A549 (cell line): ENCODE data around the gene IKZF3. TPM values are rescaled to one million over a fixed set of nuclear protein-coding genes. Genes with fewer than 3 reads are reported as not detected.

Experiments used
- ATAC-seq, 2 experiments: fragments of 200-7000 bp in 1 of 2; fragments of >200 bp in 1 of 2; cut with Nextera tagmentation in 1 of 2; cut with Tn5 transposase in 1 of 2; 3 replicates each; pipeline versions ENCODE4 v1.8.0 to v1.9.1; 2018 to 2020; ENCODE audit warnings: mild to moderate bottlenecking in 1 of 2, moderate library complexity in 1 of 2
- CTCF ChIA-PET: fragments of 300-600 bp; sonication (Branson Sonifier 250); formaldehyde crosslinking; extraction: SDS; loops from one replicate; lab custom pipeline; 2021; ENCODE audit warnings: antibody characterized with exemption, inconsistent platforms; lab: Yijun Ruan, JAX
- POLR2A ChIA-PET: fragments of 350-600 bp; formaldehyde crosslinking; extraction: SDS; loops from one replicate; lab custom pipeline; 2021; ENCODE audit warnings: antibody characterized with exemption, inconsistent platforms; lab: Yijun Ruan, JAX
- DNase-seq, 2 experiments: peaks; one replicate each; pipeline versions ENCODE4 v3.0.0 to v3.0.0-alpha.2; 2011 to 2016; ENCODE audit warnings: low read depth in 1 of 2, low spot score in 1 of 2
- FAIRE-seq: peaks from 2 replicates; lab custom pipeline; 2011; peaks lifted over from hg19 to GRCh38; lab: Jason Lieb, UNC
- H3K27ac ChIP-seq, 2 experiments: fragments of >200 bp; sonication (Bioruptor Twin); formaldehyde crosslinking; 3 replicates each; pipeline ENCODE4 v1.5.1; 2016 to 2017
- H3K4me1 ChIP-seq: fragments of >200 bp; sonication (Bioruptor Twin); formaldehyde crosslinking; 3 replicates; pipeline ENCODE4 v1.6.1; 2016
- H3K4me2 ChIP-seq: fragments of >200 bp; sonication (Bioruptor Twin); formaldehyde crosslinking; 3 replicates; pipeline ENCODE4 v1.6.1; 2016
- H3K4me3 ChIP-seq: fragments of >200 bp; sonication (Bioruptor Twin); formaldehyde crosslinking; 3 replicates; pipeline ENCODE4 v1.5.1; 2016
- H3K9me3 ChIP-seq: fragments of >200 bp; sonication (Bioruptor Twin); formaldehyde crosslinking; 3 replicates; pipeline ENCODE4 v1.6.1; 2016
- BHLHE40 ChIP-seq: IDR thresholded peaks from 2 replicates; pipeline ENCODE4 v1.6.1; 2012; ENCODE audit warnings: low read depth, low read length, inconsistent platforms
- EHMT2 ChIP-seq: fragments of 200-600 bp; sonication (generic); IDR thresholded peaks from 2 replicates; pipeline ENCODE4 v1.6.1; 2016; ENCODE audit warnings: antibody characterized with exemption, low read depth, mild to moderate bottlenecking, moderate library complexity
- ELK1 ChIP-seq: fragments of 150-350 bp; IDR thresholded peaks from 2 replicates; pipeline ENCODE4 v1.6.1; 2014; ENCODE audit warnings: low read depth, mild to moderate bottlenecking, low read length
- FOSB ChIP-seq: fragments of 250-450 bp; sonication (Bioruptor Pico); IDR thresholded peaks from 2 replicates; pipeline ENCODE4 v1.5.0; 2020; ENCODE audit warnings: mild to moderate bottlenecking, moderate library complexity
- FOSL2 ChIP-seq, 2 experiments: fragments of 450-650 bp in 1 of 2; fragments of >200 bp in 1 of 2; sonication (Bioruptor Twin) in 1 of 2; formaldehyde crosslinking; IDR thresholded peaks; 2 replicates each; pipeline versions ENCODE4 v1.5.0 to v1.6.1; 2016 to 2020; ENCODE audit warnings: mild to moderate bottlenecking in 1 of 2, moderate library complexity in 1 of 2
- FOXS1 ChIP-seq: fragments of 250-450 bp; sonication (Bioruptor Pico); IDR thresholded peaks from 2 replicates; pipeline ENCODE4 v1.5.0; 2020; ENCODE audit warnings: mild to moderate bottlenecking, moderate library complexity
- GATA3 ChIP-seq: IDR thresholded peaks from 2 replicates; pipeline ENCODE4 v1.6.1; 2012; ENCODE audit warnings: borderline replicate concordance
- HES2 ChIP-seq: fragments of >200 bp; sonication (Bioruptor Twin); formaldehyde crosslinking; IDR thresholded peaks from 2 replicates; pipeline ENCODE4 v1.6.1; 2016
- HEYL ChIP-seq: fragments of 250-450 bp; sonication (Bioruptor Pico); IDR thresholded peaks from 2 replicates; pipeline ENCODE4 v1.8.0; 2021; ENCODE audit warnings: mild to moderate bottlenecking, moderate library complexity
- HOXB13 ChIP-seq: fragments of 250-450 bp; sonication (Bioruptor Pico); IDR thresholded peaks from 2 replicates; pipeline ENCODE4 v1.5.0; 2020; ENCODE audit warnings: low read depth, mild to moderate bottlenecking, moderate library complexity
- HOXB5 ChIP-seq: fragments of 250-450 bp; sonication (Bioruptor Pico); IDR thresholded peaks from 2 replicates; pipeline ENCODE4 v1.5.0; 2020; ENCODE audit warnings: mild to moderate bottlenecking, moderate library complexity
- JUN ChIP-seq, 2 experiments: fragments of >200 bp; sonication (Bioruptor Twin); formaldehyde crosslinking; IDR thresholded peaks; 2 replicates in 1 of 2; 3 replicates in 1 of 2; pipeline ENCODE4 v1.6.1; 2016 to 2017
- KDM5A ChIP-seq: fragments of 200-600 bp; sonication (generic); IDR thresholded peaks from 2 replicates; pipeline ENCODE4 v1.6.1; 2016; ENCODE audit warnings: antibody characterized with exemption, mild to moderate bottlenecking
- MAFK ChIP-seq: fragments of 450-650 bp; IDR thresholded peaks from 2 replicates; pipeline ENCODE4 v1.6.1; 2014; ENCODE audit not compliant: partially characterized antibody
- MYC ChIP-seq: IDR thresholded peaks from 2 replicates; pipeline ENCODE4 v1.6.1; 2012; ENCODE audit warnings: mild to moderate bottlenecking, inconsistent platforms, low read length, improper control_type of control experiment, borderline replicate concordance
- NR3C1 ChIP-seq: fragments of >200 bp; sonication (Bioruptor Twin); formaldehyde crosslinking; IDR thresholded peaks from 3 replicates; pipeline ENCODE4 v1.6.1; 2017
- POLR2A ChIP-seq: IDR thresholded peaks from 2 replicates; pipeline ENCODE4 v1.6.1; 2012; ENCODE audit warnings: mild to moderate bottlenecking, low read length
- POLR2AphosphoS2 ChIP-seq: conservative IDR thresholded peaks from 2 replicates; pipeline ENCODE4 v1.6.1; 2012; ENCODE audit warnings: low read length, improper control_type of control experiment, inconsistent platforms
- RARB ChIP-seq: fragments of 250-450 bp; sonication (Bioruptor Pico); IDR thresholded peaks from 2 replicates; pipeline ENCODE4 v1.8.0; 2021; ENCODE audit warnings: mild to moderate bottlenecking, moderate library complexity
- RCOR1 ChIP-seq: fragments of 150-350 bp; IDR thresholded peaks from 2 replicates; pipeline ENCODE4 v1.6.1; 2014; ENCODE audit warnings: antibody characterized with exemption, low read length, low read depth
- RFX5 ChIP-seq: fragments of 450-650 bp; IDR thresholded peaks from 2 replicates; pipeline ENCODE4 v1.7.1; 2014; ENCODE audit warnings: antibody characterized with exemption, mild to moderate bottlenecking, moderate library complexity
- TP53 ChIP-seq: fragments of 250-450 bp; sonication (Bioruptor Pico); IDR thresholded peaks from 2 replicates; pipeline ENCODE4 v1.5.0; 2021; ENCODE audit warnings: mild to moderate bottlenecking, moderate library complexity
- ZSCAN20 ChIP-seq: fragments of 250-450 bp; sonication (Bioruptor Pico); IDR thresholded peaks from 2 replicates; pipeline ENCODE4 v1.8.0; 2022; ENCODE audit warnings: mild to moderate bottlenecking, moderate library complexity
- WGBS: methylation state at CpG from one replicate; pipeline ENCODE4 v1.1.6; 2017; ENCODE audit errors: missing lambda C conversion rate; 5-methylcytosine and 5-hydroxymethylcytosine counted together
- polyA plus RNA-seq, 4 experiments: library from polyadenylated mRNA; depleted of rRNA in 3 of 4; stranded (reverse); fragments of >200 nt; fragmentation: RNase III in 1 of 4; extraction: RNeasy Plus Mini Kit Qiagen cat#74134 plus additional on column Dnase treatment in 1 of 4; gene quantifications; 2 replicates in 3 of 4; 3 replicates in 1 of 4; pipeline ENCODE4 v1.2.3, GENCODE V29; 2011 to 2017
- TF ChIP-seq, protein P1 (sequence below): fragments of 200-600 bp; sonication (generic); IDR thresholded peaks from 2 replicates; pipeline ENCODE4 v1.6.1; 2016; ENCODE audit warnings: antibody characterized with exemption, mild to moderate bottlenecking, moderate library complexity
- TF ChIP-seq, protein P2 (sequence below): fragments of 450-650 bp; IDR thresholded peaks from 2 replicates; pipeline ENCODE4 v1.6.1; 2014; ENCODE audit warnings: antibody characterized with exemption

IKZF3 gene
- polyA plus RNA-seq, 2 of the 4 experiments (the other 2 are of a cell fraction), result not detected

DNA sequence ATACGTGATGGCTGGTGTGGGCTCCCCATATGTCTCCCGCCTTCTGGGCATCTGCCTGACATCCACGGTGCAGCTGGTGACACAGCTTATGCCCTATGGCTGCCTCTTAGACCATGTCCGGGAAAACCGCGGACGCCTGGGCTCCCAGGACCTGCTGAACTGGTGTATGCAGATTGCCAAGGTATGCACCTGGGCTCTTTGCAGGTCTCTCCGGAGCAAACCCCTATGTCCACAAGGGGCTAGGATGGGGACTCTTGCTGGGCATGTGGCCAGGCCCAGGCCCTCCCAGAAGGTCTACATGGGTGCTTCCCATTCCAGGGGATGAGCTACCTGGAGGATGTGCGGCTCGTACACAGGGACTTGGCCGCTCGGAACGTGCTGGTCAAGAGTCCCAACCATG, 139.4 kb downstream of the IKZF3 start:
- no peaks in the 10 kb centered on the region for H3K9me3 ChIP-seq
- no peak overlapping the region for H3K27ac ChIP-seq
- POLR2A ChIA-PET, result no interaction called here
- FAIRE-seq, result no peak
- H3K4me2 ChIP-seq, result no peak overlapping the region
- CTCF ChIA-PET, result interaction anchor here (0.7 to 1.9 kb wide), 6 partner anchors 12 to 103 kb away, joined by 3 to 8 read pairs (median 4); no protein-coding TSS in a partner anchor
- no peak for DNase-seq
- 94% methylated on average over 13 of the region's 13 CpGs for WGBS
- H3K4me1 ChIP-seq, result peaks cover 8% of the 10 kb centered on the region
- ATAC-seq, result no peak
- H3K4me3 ChIP-seq, result no peak overlapping the region
- TF ChIP-seq RFX5, result no peak
- TF ChIP-seq POLR2AphosphoS2, result 0 out of 2 replicates have a peak, but pooled peaks have one; percentile 25
- TF ChIP-seq BHLHE40, result no peak

GRCh38 chr17:39722965-39723848, 140.9 kb downstream of the IKZF3 start:
- POLR2A ChIA-PET, result no interaction called here
- ATAC-seq, result peak; percentile 36 to 70; a peak in 4 of 6 replicates

DNA sequence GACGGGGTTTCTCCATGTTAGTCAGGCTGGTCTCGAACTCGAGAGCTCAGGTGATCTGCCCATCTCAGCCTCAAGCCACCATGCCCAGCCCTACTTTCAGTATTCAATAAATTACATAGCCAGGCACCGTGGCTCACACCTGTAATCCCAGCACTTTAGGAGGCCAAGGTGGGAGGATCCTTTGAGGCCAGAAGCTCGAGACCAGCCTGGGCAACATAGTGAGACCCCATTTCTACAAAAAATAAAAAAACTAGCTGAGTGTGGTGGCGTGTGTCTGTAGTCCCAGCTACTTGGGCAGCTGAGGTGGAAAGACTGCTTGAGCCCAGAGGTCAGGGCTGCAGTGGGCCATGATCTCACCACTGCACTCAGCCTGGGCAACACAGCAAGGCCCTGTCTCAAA, 142.0 kb downstream of the IKZF3 start:
- H3K27ac ChIP-seq, result no peak overlapping the region
- no peak overlapping the region for H3K4me3 ChIP-seq
- no peak overlapping the region for H3K4me2 ChIP-seq
- H3K4me1 ChIP-seq, result peaks cover 4% of the 10 kb centered on the region; the same call in 1 of the 3 replicates
- WGBS, result 93% methylated on average over 6 of the region's 6 CpGs
- FAIRE-seq (no peak), ATAC-seq (no peak), DNase-seq (no peak)
- ChIA-PET POLR2A (no interaction called here), CTCF (interaction anchor here (0.9 to 4.9 kb wide), 7 partner anchors 7 to 153 kb away, joined by 3 to 43 read pairs (median 4); partner anchors contain the start of genes ERBB2, MIEN1 and PNMT)
- TF ChIP-seq MAFK, result no peak
- TF ChIP-seq FOXS1 (CRISPR knock-in tag), result no peak
- no peak for TF ChIP-seq ELK1
- no peak for TF ChIP-seq EHMT2
- no peak for TF ChIP-seq POLR2A
- no peak for TF ChIP-seq HOXB13 (CRISPR knock-in tag)
- TF ChIP-seq RARB (CRISPR knock-in tag), result no peak
- TF ChIP-seq TP53 (CRISPR knock-in tag), result no peak
- TF ChIP-seq FOSL2 (IDR thresholded peaks at IDR 0.05), result no peak
- no peak for TF ChIP-seq FOSL2 (CRISPR knock-in tag; IDR thresholded peaks at IDR 0.05)
- no peak for TF ChIP-seq KDM5A
- no peak for TF ChIP-seq GATA3
- no peak for TF ChIP-seq HEYL (CRISPR knock-in tag)
- no peak for TF ChIP-seq HES2
- TF ChIP-seq FOSB (CRISPR knock-in tag), result no peak
- TF ChIP-seq HOXB5 (CRISPR knock-in tag), result no peak
- TF ChIP-seq ZSCAN20 (CRISPR knock-in tag), result no peak
- TF ChIP-seq, protein P1, sequence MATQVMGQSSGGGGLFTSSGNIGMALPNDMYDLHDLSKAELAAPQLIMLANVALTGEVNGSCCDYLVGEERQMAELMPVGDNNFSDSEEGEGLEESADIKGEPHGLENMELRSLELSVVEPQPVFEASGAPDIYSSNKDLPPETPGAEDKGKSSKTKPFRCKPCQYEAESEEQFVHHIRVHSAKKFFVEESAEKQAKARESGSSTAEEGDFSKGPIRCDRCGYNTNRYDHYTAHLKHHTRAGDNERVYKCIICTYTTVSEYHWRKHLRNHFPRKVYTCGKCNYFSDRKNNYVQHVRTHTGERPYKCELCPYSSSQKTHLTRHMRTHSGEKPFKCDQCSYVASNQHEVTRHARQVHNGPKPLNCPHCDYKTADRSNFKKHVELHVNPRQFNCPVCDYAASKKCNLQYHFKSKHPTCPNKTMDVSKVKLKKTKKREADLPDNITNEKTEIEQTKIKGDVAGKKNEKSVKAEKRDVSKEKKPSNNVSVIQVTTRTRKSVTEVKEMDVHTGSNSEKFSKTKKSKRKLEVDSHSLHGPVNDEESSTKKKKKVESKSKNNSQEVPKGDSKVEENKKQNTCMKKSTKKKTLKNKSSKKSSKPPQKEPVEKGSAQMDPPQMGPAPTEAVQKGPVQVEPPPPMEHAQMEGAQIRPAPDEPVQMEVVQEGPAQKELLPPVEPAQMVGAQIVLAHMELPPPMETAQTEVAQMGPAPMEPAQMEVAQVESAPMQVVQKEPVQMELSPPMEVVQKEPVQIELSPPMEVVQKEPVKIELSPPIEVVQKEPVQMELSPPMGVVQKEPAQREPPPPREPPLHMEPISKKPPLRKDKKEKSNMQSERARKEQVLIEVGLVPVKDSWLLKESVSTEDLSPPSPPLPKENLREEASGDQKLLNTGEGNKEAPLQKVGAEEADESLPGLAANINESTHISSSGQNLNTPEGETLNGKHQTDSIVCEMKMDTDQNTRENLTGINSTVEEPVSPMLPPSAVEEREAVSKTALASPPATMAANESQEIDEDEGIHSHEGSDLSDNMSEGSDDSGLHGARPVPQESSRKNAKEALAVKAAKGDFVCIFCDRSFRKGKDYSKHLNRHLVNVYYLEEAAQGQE, result no peak
- no peak for TF ChIP-seq RCOR1
- TF ChIP-seq, protein P2, sequence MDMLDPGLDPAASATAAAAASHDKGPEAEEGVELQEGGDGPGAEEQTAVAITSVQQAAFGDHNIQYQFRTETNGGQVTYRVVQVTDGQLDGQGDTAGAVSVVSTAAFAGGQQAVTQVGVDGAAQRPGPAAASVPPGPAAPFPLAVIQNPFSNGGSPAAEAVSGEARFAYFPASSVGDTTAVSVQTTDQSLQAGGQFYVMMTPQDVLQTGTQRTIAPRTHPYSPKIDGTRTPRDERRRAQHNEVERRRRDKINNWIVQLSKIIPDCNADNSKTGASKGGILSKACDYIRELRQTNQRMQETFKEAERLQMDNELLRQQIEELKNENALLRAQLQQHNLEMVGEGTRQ, result no peak
- no peak for TF ChIP-seq NR3C1
- no peaks in the 10 kb centered on the region for H3K9me3 ChIP-seq

More at GRCh38 chr17:39722965-39723848, 140.9 kb downstream of the IKZF3 start:
- H3K4me2 ChIP-seq, result no peak overlapping the region
- DNase-seq (peak in 1 of 2 experiments; percentile 41), FAIRE-seq (no peak)
- no peak overlapping the region for H3K4me3 ChIP-seq
- H3K4me1 ChIP-seq, result peaks cover 4% of the 10 kb centered on the region; the same call in 1 of the 3 replicates
- CTCF ChIA-PET, result interaction anchor here (0.9 to 1.7 kb wide), 4 partner anchors 23 to 152 kb away, joined by 3 to 6 read pairs (median 4); partner anchors contain the start of gene ERBB2
- TF ChIP-seq JUN (IDR thresholded peaks at IDR 0.05) (0 out of 5 replicates have a peak, but pooled peaks of 1 of the 2 experiments have one; percentile 3), MYC (no peak)
- WGBS, result 87% methylated on average over 34 of the region's 34 CpGs
- no peak overlapping the region for H3K27ac ChIP-seq
- no peaks in the 10 kb centered on the region for H3K9me3 ChIP-seq
